Vagina (tissue), 2 donors: ENCODE data around the gene CFP.

Source experiments
- POLR2A ChIP-seq, 2 donors: fragments of 450-650 bp; IDR thresholded peaks; one replicate each; pipeline ENCODE4 v1.6.1; 2017; ENCODE audit warnings: antibody characterized with exemption in 2 of 2, mild to moderate bottlenecking in 2 of 2, moderate library complexity in 2 of 2
- TF ChIP-seq, protein P1 (sequence below), 3 experiments: fragments of 450-650 bp in 2 of 3; fragments of 200-600 bp in 1 of 3; sonication (generic) in 1 of 3; IDR thresholded peaks; one replicate each; pipeline ENCODE4 v1.5.1; 2017 to 2019; ENCODE audit warnings: antibody characterized with exemption in 3 of 3, mild to moderate bottlenecking in 2 of 3, moderate library complexity in 2 of 3

DNA sequence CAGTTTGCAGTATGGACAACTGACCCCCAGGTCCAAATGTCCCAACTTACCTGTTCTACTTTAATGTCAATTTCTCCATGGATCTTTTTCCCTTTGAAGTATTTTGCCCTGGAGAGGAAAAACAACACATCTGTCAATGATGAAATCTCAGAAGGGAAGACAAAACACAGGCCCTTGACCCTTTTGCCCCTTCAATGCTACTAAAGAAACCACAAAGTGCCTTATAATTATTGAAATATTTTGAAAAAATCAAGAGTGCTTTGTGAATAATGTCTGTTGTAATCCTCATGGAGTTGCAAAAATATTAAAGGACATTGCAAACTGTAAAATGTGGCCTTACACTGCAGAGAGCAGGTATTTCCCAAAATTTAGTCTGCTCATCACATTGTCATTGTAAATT, 22.6 kb downstream of the CFP start:
- TF ChIP-seq, protein P1, sequence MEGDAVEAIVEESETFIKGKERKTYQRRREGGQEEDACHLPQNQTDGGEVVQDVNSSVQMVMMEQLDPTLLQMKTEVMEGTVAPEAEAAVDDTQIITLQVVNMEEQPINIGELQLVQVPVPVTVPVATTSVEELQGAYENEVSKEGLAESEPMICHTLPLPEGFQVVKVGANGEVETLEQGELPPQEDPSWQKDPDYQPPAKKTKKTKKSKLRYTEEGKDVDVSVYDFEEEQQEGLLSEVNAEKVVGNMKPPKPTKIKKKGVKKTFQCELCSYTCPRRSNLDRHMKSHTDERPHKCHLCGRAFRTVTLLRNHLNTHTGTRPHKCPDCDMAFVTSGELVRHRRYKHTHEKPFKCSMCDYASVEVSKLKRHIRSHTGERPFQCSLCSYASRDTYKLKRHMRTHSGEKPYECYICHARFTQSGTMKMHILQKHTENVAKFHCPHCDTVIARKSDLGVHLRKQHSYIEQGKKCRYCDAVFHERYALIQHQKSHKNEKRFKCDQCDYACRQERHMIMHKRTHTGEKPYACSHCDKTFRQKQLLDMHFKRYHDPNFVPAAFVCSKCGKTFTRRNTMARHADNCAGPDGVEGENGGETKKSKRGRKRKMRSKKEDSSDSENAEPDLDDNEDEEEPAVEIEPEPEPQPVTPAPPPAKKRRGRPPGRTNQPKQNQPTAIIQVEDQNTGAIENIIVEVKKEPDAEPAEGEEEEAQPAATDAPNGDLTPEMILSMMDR (IDR thresholded peaks at IDR 0.05): no peak
- TF ChIP-seq POLR2A (IDR thresholded peaks at IDR 0.05): no peak
